Measurements from ENCODE around the gene GALNT18.
A peak's percentile ranks its signal among the peaks of the same experiment; 100 is the strongest.

Gene GALNT18

GRCh38 chr11:11476971-11477645, 144.7 kb downstream of the GALNT18 start:
- Mint-ChIP-seq H3K4me1 (ENCODE audit: low read depth) (peaks cover 21% of the 10 kb centered on the region), H3K27me3 (peaks cover 50% of the 10 kb centered on the region), H3K4me3 (no peak overlapping the region), H3K27ac (no peak overlapping the region), H3K9me3 (no peaks in the 10 kb centered on the region), H3K36me3 (ENCODE audit: low read depth) (peaks cover 29% of the 10 kb centered on the region)
- intact Hi-C loops (cut with micrococcal nuclease), result no loop called here

GRCh38 chr11:11476499-11476898, 145.3 kb downstream of the GALNT18 start:
- H3K27me3 Mint-ChIP-seq, result peaks cover 50% of the 10 kb centered on the region
- peaks cover 20% of the 10 kb centered on the region for H3K4me1 Mint-ChIP-seq (ENCODE audit: low read depth)
- H3K9me3 Mint-ChIP-seq, result no peaks in the 10 kb centered on the region

GRCh38 chr11:11472106-11472505, 149.7 kb downstream of the GALNT18 start:
- Mint-ChIP-seq H3K36me3 (ENCODE audit: low read depth) (peaks cover 55% of the 10 kb centered on the region), H3K4me3 (no peak overlapping the region), H3K27me3 (peaks cover 46% of the 10 kb centered on the region), H3K9me3 (no peaks in the 10 kb centered on the region), H3K27ac (no peak overlapping the region), H3K4me1 (ENCODE audit: low read depth) (peaks cover 6% of the 10 kb centered on the region)
- intact Hi-C loops (cut with micrococcal nuclease), result no loop called here

More at GRCh38 chr11:11476499-11476898, 145.3 kb downstream of the GALNT18 start:
- Mint-ChIP-seq H3K27ac (no peak overlapping the region), H3K4me3 (no peak overlapping the region), H3K36me3 (ENCODE audit: low read depth) (peaks cover 28% of the 10 kb centered on the region)
- intact Hi-C loops (cut with micrococcal nuclease), result no loop called here

GRCh38 chr11:11471201-11471600, 150.6 kb downstream of the GALNT18 start:
- Mint-ChIP-seq H3K4me1 (ENCODE audit: low read depth) (peaks cover 6% of the 10 kb centered on the region), H3K27me3 (peaks cover 41% of the 10 kb centered on the region), H3K4me3 (no peak overlapping the region), H3K27ac (no peak overlapping the region), H3K9me3 (no peaks in the 10 kb centered on the region), H3K36me3 (ENCODE audit: low read depth) (peaks cover 61% of the 10 kb centered on the region)
- intact Hi-C loops (cut with micrococcal nuclease), result no loop called here

GRCh38 chr11:11468954-11469353, 152.9 kb downstream of the GALNT18 start:
- Mint-ChIP-seq H3K27me3 (peaks cover 44% of the 10 kb centered on the region), H3K4me3 (no peak overlapping the region), H3K36me3 (ENCODE audit: low read depth) (peaks cover 69% of the 10 kb centered on the region), H3K4me1 (ENCODE audit: low read depth) (peaks cover 13% of the 10 kb centered on the region), H3K9me3 (no peaks in the 10 kb centered on the region), H3K27ac (no peak overlapping the region)
- intact Hi-C loops (cut with micrococcal nuclease), result no loop called here

- Mint-ChIP-seq H3K27ac (no peak overlapping the region), H3K27me3 (peaks cover 50% of the 10 kb centered on the region), H3K36me3 (ENCODE audit: low read depth) (peaks cover 61% of the 10 kb centered on the region), H3K4me3 (no peak overlapping the region), H3K4me1 (ENCODE audit: low read depth) (peaks cover 17% of the 10 kb centered on the region), H3K9me3 (no peaks in the 10 kb centered on the region)
- intact Hi-C loops (cut with micrococcal nuclease), result no loop called here
Measured at GRCh38 chr11:11467312-11467711, 154.5 kb downstream of the GALNT18 start.

GRCh38 chr11:11464555-11464954, 157.2 kb downstream of the GALNT18 start:
- H3K9me3 Mint-ChIP-seq, result no peaks in the 10 kb centered on the region
- peaks cover 36% of the 10 kb centered on the region for H3K27me3 Mint-ChIP-seq
- H3K4me1 Mint-ChIP-seq (ENCODE audit: low read depth), result peaks cover 12% of the 10 kb centered on the region
- H3K27ac Mint-ChIP-seq, result no peak overlapping the region
- peaks cover 44% of the 10 kb centered on the region for H3K36me3 Mint-ChIP-seq (ENCODE audit: low read depth)
- H3K4me3 Mint-ChIP-seq, result no peak overlapping the region
- intact Hi-C loops (cut with micrococcal nuclease), result no loop called here

- Mint-ChIP-seq H3K4me1 (ENCODE audit: low read depth) (peaks cover 12% of the 10 kb centered on the region), H3K36me3 (ENCODE audit: low read depth) (peaks cover 48% of the 10 kb centered on the region), H3K9me3 (no peaks in the 10 kb centered on the region), H3K4me3 (no peak overlapping the region), H3K27ac (no peak overlapping the region), H3K27me3 (peaks cover 36% of the 10 kb centered on the region)
- intact Hi-C loops (cut with micrococcal nuclease), result no loop called here
Measured at GRCh38 chr11:11463405-11463804, 158.4 kb downstream of the GALNT18 start.

GRCh38 chr11:11461473-11461872, 160.3 kb downstream of the GALNT18 start:
- H3K4me3 Mint-ChIP-seq, result no peak overlapping the region
- no peak overlapping the region for H3K27ac Mint-ChIP-seq
- H3K9me3 Mint-ChIP-seq, result no peaks in the 10 kb centered on the region
- peaks cover 18% of the 10 kb centered on the region for H3K4me1 Mint-ChIP-seq (ENCODE audit: low read depth)
- H3K36me3 Mint-ChIP-seq (ENCODE audit: low read depth), result peaks cover 36% of the 10 kb centered on the region
- peaks cover 32% of the 10 kb centered on the region for H3K27me3 Mint-ChIP-seq
- intact Hi-C loops (cut with micrococcal nuclease), result no loop called here

- Mint-ChIP-seq H3K4me1 (ENCODE audit: low read depth) (peaks cover 20% of the 10 kb centered on the region), H3K9me3 (no peaks in the 10 kb centered on the region), H3K27me3 (peaks cover 32% of the 10 kb centered on the region), H3K27ac (no peak overlapping the region), H3K36me3 (ENCODE audit: low read depth) (peaks cover 23% of the 10 kb centered on the region), H3K4me3 (no peak overlapping the region)
- intact Hi-C loops (cut with micrococcal nuclease), result no loop called here
Measured at GRCh38 chr11:11459578-11459977, 162.2 kb downstream of the GALNT18 start.

GRCh38 chr11:11458485-11458884, 163.3 kb downstream of the GALNT18 start:
- H3K27me3 Mint-ChIP-seq, result peaks cover 35% of the 10 kb centered on the region

GRCh38 chr11:11458001-11458400, 163.8 kb downstream of the GALNT18 start:
- peaks cover 31% of the 10 kb centered on the region for H3K36me3 Mint-ChIP-seq (ENCODE audit: low read depth)
- H3K27ac Mint-ChIP-seq, result no peak overlapping the region
- peaks cover 23% of the 10 kb centered on the region for H3K4me1 Mint-ChIP-seq (ENCODE audit: low read depth)
- intact Hi-C loops (cut with micrococcal nuclease), result no loop called here
- H3K27me3 Mint-ChIP-seq, result peaks cover 32% of the 10 kb centered on the region
- no peak overlapping the region for H3K4me3 Mint-ChIP-seq
- H3K9me3 Mint-ChIP-seq, result no peaks in the 10 kb centered on the region

More at GRCh38 chr11:11458485-11458884, 163.3 kb downstream of the GALNT18 start:
- H3K27ac Mint-ChIP-seq, result no peak overlapping the region
- H3K4me1 Mint-ChIP-seq (ENCODE audit: low read depth), result peaks cover 23% of the 10 kb centered on the region
- H3K9me3 Mint-ChIP-seq, result no peaks in the 10 kb centered on the region
- H3K4me3 Mint-ChIP-seq, result no peak overlapping the region
- intact Hi-C loops (cut with micrococcal nuclease), result no loop called here
- H3K36me3 Mint-ChIP-seq (ENCODE audit: low read depth), result peaks cover 26% of the 10 kb centered on the region

GRCh38 chr11:11456866-11457265, 164.9 kb downstream of the GALNT18 start:
- Mint-ChIP-seq H3K4me3 (no peak overlapping the region), H3K36me3 (ENCODE audit: low read depth) (peaks cover 39% of the 10 kb centered on the region), H3K27me3 (peaks cover 36% of the 10 kb centered on the region), H3K9me3 (no peaks in the 10 kb centered on the region), H3K27ac (no peak overlapping the region), H3K4me1 (ENCODE audit: low read depth) (peaks cover 26% of the 10 kb centered on the region)
- intact Hi-C loops (cut with micrococcal nuclease), result no loop called here

GRCh38 chr11:11454671-11455223, 167.1 kb downstream of the GALNT18 start:
- Mint-ChIP-seq H3K36me3 (ENCODE audit: low read depth) (peaks cover 40% of the 10 kb centered on the region), H3K27ac (peak overlapping the region; percentile 10), H3K9me3 (no peaks in the 10 kb centered on the region), H3K4me1 (ENCODE audit: low read depth) (peaks cover 31% of the 10 kb centered on the region), H3K27me3 (peaks cover 33% of the 10 kb centered on the region), H3K4me3 (no peak overlapping the region)
- intact Hi-C loops (cut with micrococcal nuclease), result no loop called here

Data from dendritic cell treated with granulocyte-macrophage colony-stimulating factor and Interleukin-4, amounts not matched to agents 40 ng/mL and 50 ng/mL, for 4 days (primary cell).